Activated CD4-positive, CD25-positive, alpha-beta regulatory T cell (primary cell): ENCODE results near the gene DNPH1.

Experiments
- DNase-seq, 4 experiments: peaks; one replicate each; lab custom pipeline; 2025; lab: John Stamatoyannopoulos, UW

The DNPH1 gene

DNA sequence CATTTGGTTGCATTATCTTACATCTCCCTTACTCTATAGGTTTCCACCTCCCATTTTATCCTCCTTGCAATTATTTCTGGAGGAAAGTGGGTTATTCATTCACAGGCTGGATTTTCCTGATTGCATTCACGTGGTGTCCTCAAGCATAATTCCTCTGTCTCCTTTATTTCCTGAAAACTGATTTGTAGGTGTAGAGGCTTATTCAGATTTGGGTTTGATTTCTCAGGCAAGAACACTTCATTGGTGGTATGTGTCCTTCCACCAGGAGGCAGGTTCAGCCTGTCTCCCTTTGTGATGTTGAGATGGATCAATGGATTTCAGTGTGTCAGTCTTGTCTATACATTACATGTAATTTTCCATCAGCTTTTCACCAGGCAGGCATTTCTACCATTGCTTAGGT is 17.3 kb downstream of the DNPH1 start:
- DNase-seq, result no peak

GRCh38 chr6:43207286-43207685 is 22.0 kb downstream of the DNPH1 start:
- DNase-seq, result no peak

DNA sequence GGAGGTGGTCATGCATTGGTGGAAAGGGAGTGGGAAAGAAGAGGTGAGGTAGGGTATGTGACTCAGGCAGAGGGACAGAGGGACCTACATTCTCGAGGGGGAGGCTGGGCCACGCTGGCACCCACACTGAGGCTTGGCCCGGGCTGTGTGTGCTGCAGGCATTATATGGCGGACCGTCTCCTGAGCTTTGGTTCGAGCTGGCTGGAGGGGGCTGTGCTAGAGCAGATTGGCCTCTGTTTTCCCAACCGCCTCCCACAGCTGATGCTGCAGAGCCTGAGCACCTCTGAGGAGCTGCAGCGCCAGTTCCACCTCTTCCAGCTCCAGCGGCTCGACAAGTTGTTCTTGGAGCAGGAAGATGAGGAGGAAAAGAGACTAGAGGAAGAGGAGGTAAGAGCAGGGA is 23.4 kb downstream of the DNPH1 start:
- DNase-seq, result no peak

DNA sequence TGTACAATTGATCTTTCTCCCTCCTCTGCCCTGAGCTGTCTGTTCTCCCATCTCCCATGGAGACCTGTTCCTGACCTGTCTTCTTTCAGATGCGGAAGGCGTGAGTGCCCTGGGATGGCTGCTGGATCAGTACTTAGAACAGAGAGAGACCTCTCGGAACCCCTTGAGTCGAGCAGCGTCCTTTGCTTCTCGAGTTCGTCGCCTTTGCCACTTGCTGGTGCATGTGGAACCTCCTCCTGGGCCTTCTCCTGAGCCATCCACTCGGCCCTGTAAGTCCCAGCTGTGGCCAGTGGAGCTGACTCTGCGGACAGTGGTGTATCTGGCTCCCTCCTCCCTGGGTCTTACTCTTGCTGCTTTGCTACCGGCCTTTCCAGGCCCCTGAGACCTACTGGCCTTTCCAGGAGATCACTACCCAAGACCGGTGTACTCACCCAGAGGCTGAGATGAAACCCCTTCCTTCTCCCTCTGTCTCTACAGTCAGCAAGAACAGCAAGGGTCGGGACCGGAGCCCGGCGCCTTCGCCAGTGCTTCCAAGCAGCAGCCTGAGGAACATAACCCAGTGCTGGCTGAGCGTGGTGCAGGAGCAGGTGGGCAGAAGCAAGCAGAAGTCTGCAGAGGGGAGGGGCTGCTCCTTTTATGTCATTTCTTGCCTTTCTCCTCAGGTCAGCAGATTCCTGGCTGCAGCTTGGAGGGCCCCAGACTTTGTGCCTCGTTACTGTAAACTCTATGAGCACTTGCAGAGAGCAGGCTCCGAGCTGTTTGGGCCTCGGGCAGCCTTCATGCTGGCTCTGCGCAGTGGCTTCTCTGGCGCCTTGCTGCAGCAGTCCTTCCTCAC is 24.8 kb downstream of the DNPH1 start:
- DNase-seq, result no peak

- no peak for DNase-seq
These were observed 25.6 kb downstream of the DNPH1 start for GRCh38 chr6:43203718-43204095.

DNA sequence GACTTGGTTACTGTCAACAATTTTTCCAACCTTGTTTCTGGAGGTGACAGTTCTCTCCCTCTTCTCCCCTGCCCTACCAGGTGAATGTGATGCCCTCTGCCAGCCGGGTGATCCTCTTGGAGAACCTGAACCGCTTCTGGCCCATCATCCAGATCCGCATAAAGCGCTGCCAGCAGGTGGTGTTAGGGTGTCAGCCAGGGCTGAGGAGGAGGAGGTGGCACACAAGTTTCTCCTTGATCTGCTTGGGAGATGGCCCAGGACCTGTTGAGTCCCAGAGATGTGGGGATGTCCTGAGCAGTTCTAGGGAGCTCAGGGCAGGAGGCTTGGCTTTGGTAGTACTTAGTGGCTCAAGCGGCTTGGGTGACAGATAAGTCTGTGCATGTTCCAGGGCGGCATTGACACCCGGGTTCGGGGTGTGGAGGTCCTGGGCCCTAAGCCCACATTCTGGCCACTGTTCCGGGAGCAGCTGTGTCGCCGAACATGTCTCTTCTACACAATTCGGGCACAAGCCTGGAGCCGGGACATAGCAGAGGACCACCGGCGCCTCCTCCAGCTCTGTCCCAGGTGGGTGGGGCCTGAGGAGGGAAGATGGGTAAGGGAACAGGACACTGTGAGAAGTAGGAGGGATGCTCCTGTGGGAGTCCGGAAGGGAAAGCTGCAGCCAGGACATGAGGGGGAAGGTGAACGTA is 26.1 kb downstream of the DNPH1 start:
- DNase-seq, result no peak

- DNase-seq, result no peak
These were observed 26.8 kb downstream of the DNPH1 start for GRCh38 chr6:43202451-43202850.

DNA sequence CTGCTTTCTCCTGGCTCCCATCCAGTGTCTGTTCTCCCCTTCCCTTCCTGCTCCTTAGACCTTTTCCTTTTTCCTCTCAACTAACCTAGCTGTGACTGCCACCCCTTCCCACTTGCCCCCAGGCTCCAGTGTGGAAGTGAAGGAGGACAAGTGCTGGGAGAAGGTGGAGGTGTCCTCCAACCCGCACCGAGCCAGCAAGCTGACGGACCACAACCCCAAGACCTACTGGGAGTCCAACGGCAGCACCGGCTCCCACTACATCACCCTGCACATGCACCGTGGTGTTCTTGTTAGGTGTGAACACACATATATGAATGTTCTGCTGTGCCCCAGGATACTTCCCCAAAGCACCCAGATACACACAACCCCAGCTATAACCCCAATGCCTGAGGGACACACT is 28.7 kb downstream of the DNPH1 start:
- no peak for DNase-seq

GRCh38 chr6:43199912-43200311 is 29.4 kb downstream of the DNPH1 start:
- DNase-seq, result no peak

GRCh38 chr6:43196337-43196736 is 32.9 kb downstream of the DNPH1 start:
- no peak for DNase-seq

- no peak for DNase-seq
These were observed 35.4 kb downstream of the DNPH1 start for GRCh38 chr6:43193929-43194328.

DNA sequence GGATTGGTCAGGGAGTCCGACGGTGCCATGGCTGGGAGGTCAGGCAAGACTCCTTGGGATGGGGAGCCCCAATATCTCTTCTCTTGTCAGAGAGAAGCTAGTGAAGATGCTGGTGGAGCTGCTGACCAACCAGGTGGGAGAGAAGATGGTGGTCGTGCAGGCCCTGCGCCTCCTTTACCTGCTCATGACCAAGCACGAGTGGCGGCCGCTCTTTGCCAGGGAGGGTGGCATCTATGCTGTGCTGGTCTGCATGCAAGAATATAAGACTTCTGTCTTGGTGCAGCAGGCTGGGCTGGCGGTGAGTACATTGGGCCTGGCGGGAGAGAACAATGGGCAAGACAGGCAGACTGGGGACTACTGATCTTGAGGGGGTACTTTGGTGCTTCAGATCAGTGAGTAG is 36.4 kb downstream of the DNPH1 start:
- DNase-seq, result no peak

- no peak for DNase-seq
These were observed 39.4 kb downstream of the DNPH1 start for GRCh38 chr6:43189776-43190304.

DNA sequence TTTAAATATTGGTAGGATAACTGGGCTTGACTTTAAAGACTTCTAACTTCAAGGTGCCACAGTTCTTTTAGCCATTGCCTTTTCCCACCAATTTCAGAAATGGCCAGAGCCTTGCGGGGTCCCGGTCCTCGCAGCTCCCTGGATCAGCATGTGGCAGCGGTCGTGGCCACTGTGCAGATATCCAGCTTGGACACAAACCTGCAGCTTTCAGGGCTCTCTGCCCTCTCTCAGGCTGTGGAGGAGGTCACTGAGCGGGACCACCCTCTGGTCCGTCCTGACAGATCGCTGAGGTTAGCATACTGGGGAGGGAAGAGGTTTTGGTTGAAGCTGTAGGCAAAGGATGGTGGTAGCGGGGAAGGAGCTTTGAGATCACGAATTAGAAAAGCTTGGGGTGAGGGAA is 40.9 kb downstream of the DNPH1 start:
- no peak for DNase-seq

DNA sequence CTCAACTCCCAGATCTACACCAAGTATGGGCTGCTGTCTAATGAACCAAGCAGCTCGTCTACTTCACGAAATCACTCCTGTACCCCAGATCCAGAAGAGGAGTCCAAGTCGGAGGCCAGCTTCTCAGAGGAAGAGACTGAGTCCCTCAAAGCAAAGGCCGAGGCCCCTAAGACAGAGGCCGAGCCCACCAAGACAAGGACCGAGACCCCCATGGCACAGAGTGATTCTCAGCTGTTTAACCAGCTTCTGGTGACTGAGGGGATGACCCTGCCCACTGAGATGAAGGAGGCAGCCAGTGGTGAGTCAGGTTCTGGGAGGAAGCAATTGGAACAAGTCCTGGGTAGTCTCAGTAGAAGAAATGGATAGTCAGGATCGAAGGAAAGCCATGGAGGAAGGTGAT is 41.5 kb downstream of the DNPH1 start:
- DNase-seq, result no peak

DNA sequence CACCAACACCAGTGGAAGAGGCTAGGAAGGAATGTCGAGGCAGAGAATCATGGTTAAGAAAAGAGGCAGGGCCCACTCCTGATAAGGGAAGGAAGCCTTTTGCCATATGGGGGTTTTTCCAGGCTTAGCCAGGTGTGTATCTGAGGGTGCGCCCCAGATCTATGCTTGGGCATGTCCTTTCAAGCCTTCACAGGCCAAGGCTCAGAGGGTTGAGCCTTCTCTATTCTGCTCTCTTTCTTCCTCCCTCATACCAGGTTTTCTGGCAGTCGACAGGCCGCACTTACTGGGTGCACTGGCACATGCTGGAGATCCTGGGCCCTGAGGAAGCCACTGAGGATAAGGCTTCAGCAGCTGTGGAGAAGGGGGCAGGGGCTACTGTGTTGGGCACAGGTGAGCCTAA is 42.6 kb downstream of the DNPH1 start:
- no peak for DNase-seq

DNA sequence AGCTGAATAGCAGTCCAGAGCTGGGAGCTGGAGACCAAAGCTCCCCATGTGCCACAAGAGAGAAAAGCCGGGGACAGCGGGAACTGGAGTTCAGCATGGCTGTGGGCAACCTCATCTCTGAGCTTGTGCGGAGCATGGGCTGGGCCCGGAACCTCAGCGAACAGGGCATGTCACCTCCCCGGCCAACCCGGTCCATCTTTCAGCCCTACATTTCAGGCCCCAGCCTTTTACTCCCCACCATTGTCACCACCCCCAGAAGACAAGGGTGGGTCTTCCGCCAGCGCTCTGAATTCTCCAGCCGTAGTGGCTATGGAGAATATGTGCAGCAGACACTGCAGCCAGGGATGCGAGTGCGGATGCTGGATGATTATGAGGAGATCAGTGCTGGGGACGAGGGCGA is 43.3 kb downstream of the DNPH1 start:
- no peak for DNase-seq

- no peak for DNase-seq
These were observed 43.8 kb downstream of the DNPH1 start for GRCh38 chr6:43185391-43185985.

DNA sequence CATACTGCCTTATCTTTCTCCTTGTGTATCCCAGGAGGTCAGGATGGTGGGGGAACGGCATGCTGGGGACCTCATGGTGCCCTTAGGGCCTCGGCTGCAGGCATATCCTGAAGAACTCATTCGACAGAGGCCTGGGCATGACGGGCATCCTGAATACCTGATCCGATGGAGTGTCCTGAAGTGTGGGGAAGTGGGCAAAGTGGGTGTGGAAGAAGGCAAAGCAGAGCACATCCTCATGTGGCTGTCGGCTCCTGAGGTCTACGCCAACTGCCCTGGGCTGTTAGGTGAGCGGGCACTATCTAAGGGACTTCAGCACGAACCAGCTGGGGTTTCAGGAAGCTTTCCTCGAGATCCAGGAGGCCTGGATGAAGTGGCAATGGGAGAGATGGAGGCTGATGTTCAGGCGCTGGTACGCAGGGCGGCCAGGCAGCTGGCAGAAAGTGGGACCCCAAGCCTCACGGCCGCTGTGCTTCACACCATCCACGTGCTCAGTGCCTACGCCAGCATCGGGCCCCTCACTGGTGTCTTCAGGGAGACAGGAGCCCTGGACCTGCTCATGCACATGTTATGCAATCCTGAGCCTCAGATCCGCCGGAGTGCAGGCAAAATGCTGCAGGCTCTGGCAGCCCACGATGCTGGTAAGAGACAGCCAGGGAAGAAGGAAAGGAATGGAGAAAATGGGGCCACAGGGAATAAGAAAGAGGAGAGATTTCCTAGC is 44.9 kb downstream of the DNPH1 start:
- DNase-seq, result no peak

GRCh38 chr6:43183441-43183840 is 45.8 kb downstream of the DNPH1 start:
- no peak for DNase-seq

- DNase-seq, result peak; percentile 56 to 71 (median 61)
These were observed 47.1 kb downstream of the DNPH1 start, which contains the start of gene CUL9 for GRCh38 chr6:43181942-43182860. CUL9 (plus strand) TSS chr6:43182196; CDS start chr6:43184311, 2,115 bp downstream.
